A549 treated with AZD2906 at 1 μM for 4 hours (cell line): ENCODE data around the gene BAIAP2L2. TPM values are rescaled to one million over a fixed set of nuclear protein-coding genes. Genes with fewer than 3 reads are reported as not detected.

Experiments
- total RNA-seq: library from RNA; stranded (reverse); fragments of 200-300 nt; extraction: Qiagen RNA extraction; gene quantifications from 5 replicates; pipeline ENCODE4 v1.2.3, GENCODE V29; 2022

Gene BAIAP2L2
- total RNA-seq = 5.1 to 8.5 TPM (median 8.0 TPM) in 5 replicates

GRCh38 chr22:38110008-38110862 is at the start of gene BAIAP2L2:
TSS of gene BAIAP2L2 (minus strand) at chr22:38110684. CDS start at chr22:38110525, 159 bp downstream.

GRCh38 chr22:38083931-38084631 is 26.4 kb downstream of the BAIAP2L2 start, which contains the start of gene SLC16A8:
TSS of gene SLC16A8 (minus strand) at chr22:38084184. CDS start at chr22:38082873, 1,311 bp downstream.

GRCh38 chr22:38056969-38057891 is 53.3 kb downstream of the BAIAP2L2 start, which contains the start of gene PICK1:
TSS of gene PICK1 (plus strand) at chr22:38057404. CDS start at chr22:38057810, 406 bp downstream.

Other genes with a start within 250 kb of the BAIAP2L2 start
- gene MICALL1, start 204.4 kb downstream of the BAIAP2L2 start, total RNA-seq = 18.5 to 20.8 TPM (median 19.9 TPM) in 5 replicates
- gene C22orf23, start 157.1 kb downstream of the BAIAP2L2 start, total RNA-seq = 0.22 to 0.33 TPM (median 0.23 TPM) in 5 replicates
- 115 to 142 TPM (median 132 TPM) in 5 replicates for gene POLR2F, start 157.0 kb downstream of the BAIAP2L2 start, total RNA-seq
- gene SOX10, start 126.1 kb downstream of the BAIAP2L2 start, total RNA-seq = 0.08 TPM in 1 of 5 replicates, not detected in the others
- 11.8 to 14.1 TPM (median 12.4 TPM) in 5 replicates for gene PICK1, start 53.3 kb downstream of the BAIAP2L2 start, total RNA-seq
- not detected in 5 replicates for gene SLC16A8, start 26.5 kb downstream of the BAIAP2L2 start, total RNA-seq
- gene PLA2G6, start 71.1 kb upstream of the BAIAP2L2 start, total RNA-seq = 2.9 to 4.9 TPM (median 4.4 TPM) in 5 replicates
- gene MAFF, start 91.3 kb upstream of the BAIAP2L2 start, total RNA-seq = 22.7 to 29.9 TPM (median 22.9 TPM) in 5 replicates
- 49.9 to 65.9 TPM (median 60.9 TPM) in 5 replicates for gene TMEM184B, start 162.3 kb upstream of the BAIAP2L2 start, total RNA-seq
- gene CSNK1E, start 206.7 kb upstream of the BAIAP2L2 start, total RNA-seq = 84.7 to 104 TPM (median 96.8 TPM) in 5 replicates